ENCODE results near the gene LRRC8E.

Gene LRRC8E

DNA sequence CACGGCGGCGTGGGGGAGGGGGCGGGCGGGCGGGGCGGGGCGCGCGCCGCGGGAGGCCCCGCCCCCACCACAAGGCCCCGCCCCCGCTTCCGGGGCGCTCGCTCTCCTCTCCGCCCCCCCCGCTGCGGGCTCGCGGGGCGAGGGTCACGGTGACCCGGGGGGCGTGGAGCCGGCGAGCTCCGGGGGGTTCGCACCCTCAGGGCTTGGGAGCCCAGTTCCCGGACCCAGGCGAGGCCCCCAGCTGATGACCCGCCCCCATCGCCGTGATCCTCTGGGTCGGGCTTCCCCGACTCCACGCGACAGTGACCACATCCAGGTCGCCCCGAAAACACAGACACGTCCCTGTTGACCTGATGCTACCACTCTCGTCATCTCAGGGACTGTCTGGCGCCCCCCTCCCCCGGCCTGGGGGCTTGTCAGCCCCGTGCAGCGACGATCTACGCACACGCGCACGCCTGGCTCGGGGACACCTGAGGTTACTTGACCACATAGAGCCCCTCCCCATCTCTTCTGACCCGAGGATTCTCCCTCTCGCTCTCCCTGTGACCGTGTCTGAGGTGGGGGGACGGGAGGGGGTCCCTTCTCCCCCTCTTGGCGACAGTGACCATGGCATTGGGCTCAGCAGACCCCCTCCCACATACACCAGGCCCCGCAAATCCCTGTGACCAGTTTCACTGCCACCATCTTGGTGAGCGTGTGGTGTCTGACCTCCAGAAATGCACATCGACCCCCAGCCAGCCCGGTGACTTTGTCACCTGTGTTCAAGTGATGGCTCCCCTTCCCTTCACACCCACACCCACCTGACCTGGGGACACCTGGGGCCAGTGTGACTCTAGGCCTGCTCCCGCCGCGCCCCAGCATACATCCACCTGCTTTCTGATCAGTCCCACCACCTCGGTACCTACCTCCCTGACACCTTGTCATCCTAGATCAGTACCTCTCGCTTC, 16.0 kb downstream of the LRRC8E start:
- Histone ChIP-seq H3K27ac (peak overlapping the region; percentile 85), H3K36me3 (ENCODE audit: insufficient read depth, low read length) (peaks cover 9% of the 10 kb centered on the region; the same call in 1 of the 2 replicates), H3K4me3 (peak overlapping the region; percentile 87), H3K9ac (ENCODE audit: insufficient read length) (peak overlapping the region; percentile 81), H3K9me3 (ENCODE audit: low read depth, low read length) (no peaks in the 10 kb centered on the region)
- DNase-seq (ENCODE audit: low read depth, low spot score), result no peak
- TF ChIP-seq FOXP2 (optimal IDR thresholded peaks at IDR 0.05; ENCODE audit: control extremely low read depth, extremely low read length, insufficient read depth) (no peak), POLR2AphosphoS5 (IDR thresholded peaks at IDR 0.05; ENCODE audit: borderline replicate concordance, low read depth, low read length) (no peak), EZH2 (IDR thresholded peaks at IDR 0.05) (no peak)

DNA sequence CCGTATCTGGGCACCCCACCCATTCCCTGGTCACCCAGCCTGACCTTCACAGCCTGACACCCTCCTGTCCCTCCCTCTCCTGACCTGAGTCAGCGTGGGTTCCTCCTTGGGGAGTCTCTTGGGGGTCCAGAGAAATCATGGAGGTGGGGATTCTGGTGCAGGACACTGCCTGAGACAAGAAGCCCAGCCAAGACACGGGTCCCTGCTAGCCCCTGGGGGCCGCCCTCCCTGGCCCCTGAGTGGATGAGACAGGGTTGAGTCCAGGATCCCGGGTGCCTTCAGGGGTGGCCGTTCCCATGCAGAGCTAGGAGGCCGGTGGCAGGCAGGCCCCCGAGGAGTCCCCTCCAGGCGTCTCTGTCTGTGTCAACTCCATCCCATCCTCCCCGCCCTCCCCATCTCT, 17.0 kb downstream of the LRRC8E start:
- Histone ChIP-seq H3K9ac (ENCODE audit: insufficient read length) (peak overlapping the region; percentile 53), H3K4me3 (peak overlapping the region; percentile 87), H3K27ac (no peak overlapping the region), H3K36me3 (ENCODE audit: insufficient read depth, low read length) (peaks cover 11% of the 10 kb centered on the region; the same call in 1 of the 2 replicates), H3K9me3 (ENCODE audit: low read depth, low read length) (no peaks in the 10 kb centered on the region)
- TF ChIP-seq EZH2 (IDR thresholded peaks at IDR 0.05) (no peak), POLR2AphosphoS5 (IDR thresholded peaks at IDR 0.05; ENCODE audit: borderline replicate concordance, low read depth, low read length) (no peak), FOXP2 (optimal IDR thresholded peaks at IDR 0.05; ENCODE audit: control extremely low read depth, extremely low read length, insufficient read depth) (no peak)
- no peak for DNase-seq (ENCODE audit: low read depth, low spot score)

- no peak for DNase-seq (ENCODE audit: low read depth, low spot score)
- H3K9ac ChIP-seq (ENCODE audit: insufficient read length), result no peak overlapping the region
- H3K4me3 ChIP-seq, result no peak overlapping the region
- H3K9me3 ChIP-seq (ENCODE audit: low read depth, low read length), result no peaks in the 10 kb centered on the region
- H3K36me3 ChIP-seq (ENCODE audit: insufficient read depth, low read length), result peaks cover 17% of the 10 kb centered on the region; the same call in 1 of the 2 replicates
- TF ChIP-seq EZH2 (IDR thresholded peaks at IDR 0.05) (no peak), POLR2AphosphoS5 (IDR thresholded peaks at IDR 0.05; ENCODE audit: borderline replicate concordance, low read depth, low read length) (no peak), FOXP2 (optimal IDR thresholded peaks at IDR 0.05; ENCODE audit: control extremely low read depth, extremely low read length, insufficient read depth) (no peak)
- no peak overlapping the region for H3K27ac ChIP-seq
These were observed 17.5 kb downstream of the LRRC8E start for GRCh38 chr19:7905859-7906258.

DNA sequence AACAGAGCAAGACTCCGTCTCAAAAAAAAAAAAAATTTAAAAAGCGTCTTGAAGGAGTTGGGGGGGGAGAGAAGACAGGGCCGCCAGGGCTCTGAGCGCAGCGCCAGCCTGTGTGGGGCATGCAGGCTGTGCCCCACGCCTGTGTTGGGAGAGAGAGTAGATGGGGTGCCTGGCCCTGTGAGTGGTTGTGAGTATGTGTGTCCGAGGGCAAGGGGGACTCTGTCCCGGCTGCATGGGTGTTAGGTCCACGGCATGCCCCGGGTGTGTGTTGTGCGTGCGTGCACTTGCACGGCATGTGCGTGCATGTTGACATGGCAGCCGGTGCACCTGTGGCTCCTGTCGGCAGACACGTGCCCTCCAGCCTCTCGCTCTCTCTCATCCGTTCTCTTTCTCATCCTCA, 18.8 kb downstream of the LRRC8E start:
- Histone ChIP-seq H3K27ac (no peak overlapping the region), H3K9ac (ENCODE audit: insufficient read length) (no peak overlapping the region), H3K36me3 (ENCODE audit: insufficient read depth, low read length) (peaks cover 30% of the 10 kb centered on the region; the same call in 1 of the 2 replicates), H3K4me3 (no peak overlapping the region), H3K9me3 (ENCODE audit: low read depth, low read length) (no peaks in the 10 kb centered on the region)
- TF ChIP-seq FOXP2 (optimal IDR thresholded peaks at IDR 0.05; ENCODE audit: control extremely low read depth, extremely low read length, insufficient read depth) (no peak), POLR2AphosphoS5 (IDR thresholded peaks at IDR 0.05; ENCODE audit: borderline replicate concordance, low read depth, low read length) (no peak), EZH2 (IDR thresholded peaks at IDR 0.05) (no peak)
- no peak for DNase-seq (ENCODE audit: low read depth, low spot score)

GRCh38 chr19:7907544-7907943, 19.2 kb downstream of the LRRC8E start:
- no peak for TF ChIP-seq POLR2AphosphoS5 (IDR thresholded peaks at IDR 0.05; ENCODE audit: borderline replicate concordance, low read depth, low read length)
- DNase-seq (ENCODE audit: low read depth, low spot score), result no peak
- H3K9ac ChIP-seq (ENCODE audit: insufficient read length), result no peak overlapping the region
- no peaks in the 10 kb centered on the region for H3K9me3 ChIP-seq (ENCODE audit: low read depth, low read length)
- no peak overlapping the region for H3K4me3 ChIP-seq
- H3K36me3 ChIP-seq (ENCODE audit: insufficient read depth, low read length), result peaks cover 31% of the 10 kb centered on the region; the same call in 1 of the 2 replicates
- no peak overlapping the region for H3K27ac ChIP-seq

- H3K36me3 ChIP-seq (ENCODE audit: insufficient read depth, low read length), result peaks cover 31% of the 10 kb centered on the region; the same call in 1 of the 2 replicates
- DNase-seq (ENCODE audit: low read depth, low spot score), result no peak
- no peak overlapping the region for H3K9ac ChIP-seq (ENCODE audit: insufficient read length)
- no peaks in the 10 kb centered on the region for H3K9me3 ChIP-seq (ENCODE audit: low read depth, low read length)
- TF ChIP-seq POLR2AphosphoS5 (IDR thresholded peaks at IDR 0.05; ENCODE audit: borderline replicate concordance, low read depth, low read length) (no peak), FOXP2 (optimal IDR thresholded peaks at IDR 0.05; ENCODE audit: control extremely low read depth, extremely low read length, insufficient read depth) (no peak), EZH2 (IDR thresholded peaks at IDR 0.05) (no peak)
- no peak overlapping the region for H3K27ac ChIP-seq
- no peak overlapping the region for H3K4me3 ChIP-seq
These were observed 19.9 kb downstream of the LRRC8E start for GRCh38 chr19:7908078-7908699.

DNA sequence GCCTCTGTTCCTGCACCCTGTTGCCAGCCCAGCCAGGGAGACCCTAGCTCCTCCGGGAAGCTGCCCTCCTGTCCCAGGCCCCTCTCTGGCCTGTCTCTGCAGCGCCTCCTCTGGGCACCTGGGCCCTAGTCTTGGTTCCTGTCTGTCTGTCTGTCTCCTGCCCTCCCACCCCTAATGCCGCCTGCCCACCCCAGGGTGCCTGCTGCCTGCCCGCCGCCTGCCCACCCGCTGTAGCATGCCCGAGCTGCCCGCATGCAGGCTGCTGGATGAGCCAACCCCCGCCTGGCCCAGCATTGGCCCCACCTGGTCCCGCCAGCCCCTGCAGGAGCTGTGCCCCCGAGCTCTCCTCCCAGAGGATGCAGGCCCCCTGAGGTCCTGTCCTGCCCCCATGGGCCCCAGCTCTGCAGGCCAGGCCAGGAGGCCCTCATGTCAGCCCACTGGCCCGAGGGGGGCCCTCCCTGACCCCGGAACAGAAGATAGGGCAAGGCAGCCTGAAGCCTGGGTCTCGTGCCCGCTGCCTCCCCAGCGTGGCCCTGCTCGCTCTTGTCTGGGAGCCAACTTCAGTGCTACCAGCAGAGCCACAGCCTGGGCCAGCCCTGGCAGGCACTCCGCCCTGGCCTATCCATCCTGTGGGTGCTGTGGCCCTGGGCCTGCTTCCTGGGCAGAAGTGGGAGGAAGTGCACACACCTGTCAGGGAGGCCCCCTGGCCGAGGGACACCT, 20.6 kb downstream of the LRRC8E start:
- TF ChIP-seq POLR2AphosphoS5 (IDR thresholded peaks at IDR 0.05; ENCODE audit: borderline replicate concordance, low read depth, low read length) (no peak), FOXP2 (optimal IDR thresholded peaks at IDR 0.05; ENCODE audit: control extremely low read depth, extremely low read length, insufficient read depth) (no peak), EZH2 (IDR thresholded peaks at IDR 0.05) (no peak)
- Histone ChIP-seq H3K36me3 (ENCODE audit: insufficient read depth, low read length) (peaks cover 31% of the 10 kb centered on the region; the same call in 1 of the 2 replicates), H3K9me3 (ENCODE audit: low read depth, low read length) (no peaks in the 10 kb centered on the region), H3K27ac (no peak overlapping the region), H3K9ac (ENCODE audit: insufficient read length) (no peak overlapping the region), H3K4me3 (no peak overlapping the region)
- DNase-seq (ENCODE audit: low read depth, low spot score), result no peak
